Measurements from ENCODE around the gene SLC12A2. TPM values are rescaled to one million over a fixed set of nuclear protein-coding genes. Genes with fewer than 3 reads are reported as not detected.

SLC12A2 gene
- total and polyA plus RNA-seq, 9 of the 15 experiments (the other 6 are each of a cell fraction or from before 2014, with no cell fraction given): 5.1 to 20.3 (median 12.6) TPM

DNA sequence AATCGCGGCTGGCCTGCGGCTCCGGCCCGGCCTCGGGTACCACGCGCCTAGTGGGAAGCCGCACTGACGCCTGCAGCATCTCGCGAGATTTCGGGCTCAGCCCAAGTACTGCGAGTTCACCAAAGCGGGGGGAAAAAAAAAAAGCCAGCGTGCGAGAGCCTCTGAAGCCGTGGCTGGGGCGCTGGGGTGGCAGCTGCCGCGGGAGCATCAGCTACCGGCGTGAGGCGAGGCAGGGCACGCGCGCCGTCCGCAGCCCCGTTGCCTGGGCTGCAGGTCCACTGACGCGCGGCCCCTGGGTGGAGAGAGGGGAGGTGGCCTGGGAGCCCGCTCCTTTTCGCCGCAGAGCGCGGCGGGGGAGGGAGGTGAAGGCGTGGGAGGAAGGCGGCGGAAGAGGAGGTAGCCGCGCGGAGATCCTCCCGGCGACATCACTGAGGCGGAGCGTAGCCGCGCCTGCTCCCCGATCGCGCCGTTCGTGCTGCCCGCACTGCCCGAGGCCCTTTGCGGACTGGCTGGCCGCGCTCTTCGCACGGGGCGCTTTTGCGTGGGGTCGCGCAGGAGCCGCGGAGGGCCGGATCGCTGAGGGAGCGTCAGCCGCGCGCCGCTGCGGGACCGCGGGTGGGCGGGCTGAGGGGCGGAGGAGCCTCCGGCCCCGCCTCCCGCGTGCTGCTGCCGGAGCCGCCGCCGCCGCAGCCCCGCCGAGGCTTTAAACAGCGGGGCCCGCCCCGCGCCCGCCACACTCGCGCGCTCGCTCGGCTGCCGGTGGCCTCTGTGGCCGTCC lies at the start of gene SLC12A2 (continued):
- TF ChIP-seq RBM15 (IDR thresholded peaks at IDR 0.05; ENCODE audit: insufficient read depth, low read length) (no peak), ZNF785 (CRISPR knock-in tag; IDR thresholded peaks at IDR 0.05) (no peak), NONO (IDR thresholded peaks at IDR 0.05; ENCODE audit: low read depth in 2 of 2, low read length in 1 of 2) (peak in 1 of 2 experiments; percentile 89; a peak in 3 of 4 replicates), TCF7 (IDR thresholded peaks at IDR 0.05; ENCODE audit: borderline replicate concordance) (no peak), KDM4B (IDR thresholded peaks at IDR 0.05; ENCODE audit: borderline replicate concordance in 2 of 2, low read depth in 1 of 2) (peak in 1 of 2 experiments; percentile 52; a peak in 1 of 4 replicates), EZH2 (IDR thresholded peaks at IDR 0.05; ENCODE audit: borderline replicate concordance, low read depth, low read length) (no peak), FOXK1 (CRISPR knock-in tag; IDR thresholded peaks at IDR 0.05; ENCODE audit: borderline replicate concordance) (no peak), PPARD (CRISPR knock-in tag; IDR thresholded peaks at IDR 0.05) (no peak), HDAC6 (IDR thresholded peaks at IDR 0.05; ENCODE audit: low read depth, low read length) (no peak), SMAD1 (IDR thresholded peaks at IDR 0.05; ENCODE audit: low read depth, low read length, partially characterized antibody) (no peak), TCF3 (CRISPR knock-in tag; IDR thresholded peaks at IDR 0.05) (no peak), RBM34 (IDR thresholded peaks at IDR 0.05; ENCODE audit: borderline replicate concordance, insufficient read depth, low read length) (0 out of 2 replicates have a peak, but pooled peaks have one; percentile 33), HNRNPL (IDR thresholded peaks at IDR 0.05; ENCODE audit: low read depth, low read length) (0 out of 2 replicates have a peak, but pooled peaks have one; percentile 22)
- TF ChIP-seq, protein P1, sequence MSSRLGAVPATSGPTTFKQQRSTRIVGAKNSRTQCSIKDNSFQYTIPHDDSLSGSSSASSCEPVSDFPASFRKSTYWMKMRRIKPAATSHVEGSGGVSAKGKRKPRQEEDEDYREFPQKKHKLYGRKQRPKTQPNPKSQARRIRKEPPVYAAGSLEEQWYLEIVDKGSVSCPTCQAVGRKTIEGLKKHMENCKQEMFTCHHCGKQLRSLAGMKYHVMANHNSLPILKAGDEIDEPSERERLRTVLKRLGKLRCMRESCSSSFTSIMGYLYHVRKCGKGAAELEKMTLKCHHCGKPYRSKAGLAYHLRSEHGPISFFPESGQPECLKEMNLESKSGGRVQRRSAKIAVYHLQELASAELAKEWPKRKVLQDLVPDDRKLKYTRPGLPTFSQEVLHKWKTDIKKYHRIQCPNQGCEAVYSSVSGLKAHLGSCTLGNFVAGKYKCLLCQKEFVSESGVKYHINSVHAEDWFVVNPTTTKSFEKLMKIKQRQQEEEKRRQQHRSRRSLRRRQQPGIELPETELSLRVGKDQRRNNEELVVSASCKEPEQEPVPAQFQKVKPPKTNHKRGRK (tag; IDR thresholded peaks at IDR 0.05): no peak
- TF ChIP-seq, protein P2, sequence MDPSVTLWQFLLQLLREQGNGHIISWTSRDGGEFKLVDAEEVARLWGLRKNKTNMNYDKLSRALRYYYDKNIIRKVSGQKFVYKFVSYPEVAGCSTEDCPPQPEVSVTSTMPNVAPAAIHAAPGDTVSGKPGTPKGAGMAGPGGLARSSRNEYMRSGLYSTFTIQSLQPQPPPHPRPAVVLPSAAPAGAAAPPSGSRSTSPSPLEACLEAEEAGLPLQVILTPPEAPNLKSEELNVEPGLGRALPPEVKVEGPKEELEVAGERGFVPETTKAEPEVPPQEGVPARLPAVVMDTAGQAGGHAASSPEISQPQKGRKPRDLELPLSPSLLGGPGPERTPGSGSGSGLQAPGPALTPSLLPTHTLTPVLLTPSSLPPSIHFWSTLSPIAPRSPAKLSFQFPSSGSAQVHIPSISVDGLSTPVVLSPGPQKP (CRISPR knock-in tag; IDR thresholded peaks at IDR 0.05): no peak
- TF ChIP-seq, protein P3, sequence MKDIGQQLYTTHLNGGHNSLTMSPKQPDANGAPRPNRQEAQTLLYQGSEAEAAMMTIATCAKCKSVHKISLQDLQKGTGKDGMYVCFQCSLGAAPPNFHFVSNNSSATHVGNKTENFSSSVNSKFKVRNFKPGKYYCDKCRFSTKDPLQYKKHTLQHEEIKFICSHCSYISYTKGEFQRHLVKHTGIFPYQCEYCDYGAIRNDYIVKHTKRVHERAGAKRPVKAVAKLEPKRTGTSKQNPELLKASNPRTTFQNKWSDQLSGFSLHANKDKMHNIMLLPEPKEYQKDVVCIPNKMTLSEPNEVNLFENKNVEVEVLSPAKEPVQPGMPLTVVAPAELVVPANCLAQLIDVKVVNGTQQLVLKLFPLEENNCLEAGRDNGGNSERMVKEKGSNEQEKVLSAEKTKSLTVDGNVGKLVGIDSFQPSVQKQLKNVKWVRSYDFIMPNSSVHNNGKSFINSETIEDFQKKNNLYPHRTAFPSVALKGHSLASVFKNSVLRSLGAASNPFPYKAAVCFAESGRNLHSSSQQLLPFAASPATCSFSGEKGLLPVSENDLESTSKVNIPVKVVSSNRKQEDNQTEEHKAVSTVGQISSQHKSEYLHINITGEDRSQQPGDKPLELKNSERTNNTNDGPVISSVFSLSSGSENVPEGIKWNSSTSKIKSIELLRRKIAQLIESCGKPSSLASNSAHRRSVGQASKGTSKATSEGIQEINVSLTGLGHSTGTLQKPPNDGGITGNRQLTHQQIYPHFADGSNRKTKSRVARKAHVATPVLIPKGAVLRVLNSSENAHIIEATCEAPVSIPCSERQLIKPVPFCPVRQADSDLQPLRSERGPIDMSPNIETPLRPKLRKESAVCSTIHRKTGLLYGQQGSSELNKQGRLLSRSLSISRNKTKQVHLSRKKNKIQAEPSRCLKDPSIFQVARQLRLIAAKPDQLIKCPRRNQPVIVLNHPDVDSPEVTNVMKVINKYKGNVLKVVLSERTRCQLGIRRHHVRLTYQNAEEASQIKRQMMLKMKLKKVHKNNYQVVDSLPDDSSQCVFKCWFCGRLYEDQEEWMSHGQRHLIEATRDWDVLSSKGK (CRISPR knock-in tag; IDR thresholded peaks at IDR 0.05): no peak
- TF ChIP-seq, protein P4, sequence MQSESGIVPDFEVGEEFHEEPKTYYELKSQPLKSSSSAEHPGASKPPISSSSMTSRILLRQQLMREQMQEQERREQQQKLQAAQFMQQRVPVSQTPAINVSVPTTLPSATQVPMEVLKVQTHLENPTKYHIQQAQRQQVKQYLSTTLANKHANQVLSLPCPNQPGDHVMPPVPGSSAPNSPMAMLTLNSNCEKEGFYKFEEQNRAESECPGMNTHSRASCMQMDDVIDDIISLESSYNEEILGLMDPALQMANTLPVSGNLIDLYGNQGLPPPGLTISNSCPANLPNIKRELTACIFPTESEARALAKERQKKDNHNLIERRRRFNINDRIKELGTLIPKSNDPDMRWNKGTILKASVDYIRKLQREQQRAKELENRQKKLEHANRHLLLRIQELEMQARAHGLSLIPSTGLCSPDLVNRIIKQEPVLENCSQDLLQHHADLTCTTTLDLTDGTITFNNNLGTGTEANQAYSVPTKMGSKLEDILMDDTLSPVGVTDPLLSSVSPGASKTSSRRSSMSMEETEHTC (IDR thresholded peaks at IDR 0.05): no peak
- TF ChIP-seq, protein P5, sequence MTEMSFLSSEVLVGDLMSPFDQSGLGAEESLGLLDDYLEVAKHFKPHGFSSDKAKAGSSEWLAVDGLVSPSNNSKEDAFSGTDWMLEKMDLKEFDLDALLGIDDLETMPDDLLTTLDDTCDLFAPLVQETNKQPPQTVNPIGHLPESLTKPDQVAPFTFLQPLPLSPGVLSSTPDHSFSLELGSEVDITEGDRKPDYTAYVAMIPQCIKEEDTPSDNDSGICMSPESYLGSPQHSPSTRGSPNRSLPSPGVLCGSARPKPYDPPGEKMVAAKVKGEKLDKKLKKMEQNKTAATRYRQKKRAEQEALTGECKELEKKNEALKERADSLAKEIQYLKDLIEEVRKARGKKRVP (CRISPR knock-in tag; IDR thresholded peaks at IDR 0.05): no peak
